Stomach smooth muscle (tissue), 2 donors: ENCODE data around the gene MSLN.

Experiments used
- H3K27ac ChIP-seq: one replicate; pipeline ENCODE4 v1.7.0; 2013; ENCODE audit warnings: mild to moderate bottlenecking, low read length, inconsistent platforms
- H3K27me3 ChIP-seq, 2 donors: one replicate each; pipeline ENCODE4 v1.7.0; 2013; ENCODE audit warnings: low read length in 2 of 2; ENCODE audit not compliant: insufficient read depth in 2 of 2, control insufficient read depth in 1 of 2
- H3K36me3 ChIP-seq, 2 donors: one replicate each; pipeline ENCODE4 v1.7.0; 2013; ENCODE audit warnings: low read length in 2 of 2; ENCODE audit not compliant: control insufficient read depth in 2 of 2, insufficient read depth in 2 of 2
- H3K4me1 ChIP-seq: one replicate; pipeline ENCODE4 v1.7.0; 2013; ENCODE audit warnings: low read length; ENCODE audit not compliant: control insufficient read depth, insufficient read depth
- H3K4me3 ChIP-seq, 2 donors: one replicate each; pipeline ENCODE4 v1.7.0; 2013; ENCODE audit warnings: low read length in 2 of 2
- H3K9ac ChIP-seq, 2 donors: one replicate each; pipeline ENCODE4 v1.7.0; 2013; ENCODE audit warnings: low read length in 2 of 2, mild to moderate bottlenecking in 1 of 2
- H3K9me3 ChIP-seq, 2 donors: one replicate each; pipeline ENCODE4 v1.7.0; 2013; ENCODE audit warnings: low read length in 2 of 2; ENCODE audit not compliant: control insufficient read depth in 2 of 2
- donor health status: healthy.
- donor health status: Pancreatic carcinoma.

MSLN gene

GRCh38 chr16:779561-779960 is 19.0 kb downstream of the MSLN start:
- no peak overlapping the region for H3K4me3 ChIP-seq
- no peak overlapping the region for H3K27ac ChIP-seq
- peaks cover 9% of the 10 kb centered on the region for H3K4me1 ChIP-seq
- H3K9me3 ChIP-seq = no peaks in the 10 kb centered on the region
- H3K36me3 ChIP-seq = no peaks in the 10 kb centered on the region
- peaks cover 30 to 43% of the 10 kb centered on the region in 2 donors for H3K27me3 ChIP-seq
- H3K9ac ChIP-seq = no peak overlapping the region

DNA sequence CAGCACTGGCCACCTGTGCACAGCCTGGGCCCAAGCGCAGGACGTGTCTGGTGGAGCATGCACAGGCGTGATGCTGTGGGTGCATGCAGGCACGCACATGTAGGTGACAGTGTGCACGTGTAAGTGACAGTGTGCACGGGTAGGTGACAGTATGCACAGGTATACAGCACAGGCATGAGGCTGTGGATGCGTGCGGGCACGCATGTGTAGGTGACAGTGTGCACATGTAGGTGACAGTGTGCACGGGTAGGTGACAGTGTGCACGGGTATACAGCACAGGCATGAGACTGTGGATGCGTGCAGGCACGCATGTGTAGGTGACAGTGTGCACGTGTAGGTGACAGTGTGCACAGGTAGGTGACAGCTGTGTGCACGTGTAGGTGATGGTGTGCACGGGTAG is 19.8 kb downstream of the MSLN start:
- Histone ChIP-seq H3K4me1 (peaks cover 9% of the 10 kb centered on the region), H3K4me3 (no peak overlapping the region), H3K9me3 (no peaks in the 10 kb centered on the region), H3K27ac (no peak overlapping the region), H3K36me3 (no peaks in the 10 kb centered on the region), H3K9ac (no peak overlapping the region), H3K27me3 (peaks cover 30 to 41% of the 10 kb centered on the region in 2 donors)

GRCh38 chr16:781346-782010 is 20.9 kb downstream of the MSLN start:
- peaks cover 9% of the 10 kb centered on the region for H3K4me1 ChIP-seq
- H3K9ac ChIP-seq = no peak overlapping the region
- peaks cover 0 to 6% of the 10 kb centered on the region in 2 donors for H3K36me3 ChIP-seq
- peaks cover 30 to 40% of the 10 kb centered on the region in 2 donors for H3K27me3 ChIP-seq
- no peak overlapping the region for H3K4me3 ChIP-seq
- H3K9me3 ChIP-seq = no peaks in the 10 kb centered on the region
- H3K27ac ChIP-seq = no peak overlapping the region

- no peak overlapping the region for H3K9ac ChIP-seq
These were observed 21.7 kb downstream of the MSLN start for GRCh38 chr16:782258-782657.

GRCh38 chr16:782766-783403 is 22.4 kb downstream of the MSLN start:
- H3K27me3 ChIP-seq = peaks cover 30 to 39% of the 10 kb centered on the region in 2 donors
- H3K9me3 ChIP-seq = no peaks in the 10 kb centered on the region
- H3K27ac ChIP-seq = no peak overlapping the region
- peaks cover 18% of the 10 kb centered on the region for H3K4me1 ChIP-seq
- H3K36me3 ChIP-seq = peaks cover 0 to 6% of the 10 kb centered on the region in 2 donors
- no peak overlapping the region for H3K4me3 ChIP-seq
- no peak overlapping the region for H3K9ac ChIP-seq

More at GRCh38 chr16:782258-782657, 21.7 kb downstream of the MSLN start:
- Histone ChIP-seq H3K36me3 (peaks cover 0 to 6% of the 10 kb centered on the region in 2 donors), H3K27me3 (peaks cover 30 to 40% of the 10 kb centered on the region in 2 donors), H3K4me3 (no peak overlapping the region), H3K27ac (no peak overlapping the region), H3K9me3 (no peaks in the 10 kb centered on the region), H3K4me1 (peaks cover 12% of the 10 kb centered on the region)

GRCh38 chr16:783404-784161 is 23.0 kb downstream of the MSLN start:
- H3K27me3 ChIP-seq = peaks cover 26 to 35% of the 10 kb centered on the region in 2 donors
- H3K4me3 ChIP-seq = no peak overlapping the region
- H3K27ac ChIP-seq = no peak overlapping the region
- no peaks in the 10 kb centered on the region for H3K9me3 ChIP-seq
- H3K4me1 ChIP-seq = peaks cover 20% of the 10 kb centered on the region
- H3K9ac ChIP-seq = no peak overlapping the region
- H3K36me3 ChIP-seq = peaks cover 0 to 6% of the 10 kb centered on the region in 2 donors

GRCh38 chr16:784431-784830 is 23.9 kb downstream of the MSLN start:
- H3K4me3 ChIP-seq = no peak overlapping the region
- H3K36me3 ChIP-seq = peaks cover 0 to 6% of the 10 kb centered on the region in 2 donors
- H3K27me3 ChIP-seq = peaks cover 22 to 34% of the 10 kb centered on the region in 2 donors
- H3K9me3 ChIP-seq = no peaks in the 10 kb centered on the region
- H3K4me1 ChIP-seq = peaks cover 27% of the 10 kb centered on the region
- no peak overlapping the region for H3K27ac ChIP-seq
- no peak overlapping the region for H3K9ac ChIP-seq

GRCh38 chr16:785563-786535 is 25.3 kb downstream of the MSLN start:
- no peak overlapping the region for H3K27ac ChIP-seq

GRCh38 chr16:787321-787966 is 26.9 kb downstream of the MSLN start:
- H3K36me3 ChIP-seq = peaks cover 0 to 8% of the 10 kb centered on the region in 2 donors
- H3K4me3 ChIP-seq = peak overlapping the region; percentile 88 to 89
- H3K9me3 ChIP-seq = no peaks in the 10 kb centered on the region
- H3K9ac ChIP-seq = peak overlapping the region; percentile 73 to 82
- peaks cover 27% of the 10 kb centered on the region for H3K4me1 ChIP-seq
- peaks cover 7 to 10% of the 10 kb centered on the region in 2 donors for H3K27me3 ChIP-seq
- H3K27ac ChIP-seq = no peak overlapping the region

More at GRCh38 chr16:785563-786535, 25.3 kb downstream of the MSLN start:
- Histone ChIP-seq H3K4me3 (no peak overlapping the region), H3K9me3 (no peaks in the 10 kb centered on the region), H3K36me3 (peaks cover 0 to 6% of the 10 kb centered on the region in 2 donors), H3K27me3 (peaks cover 16 to 23% of the 10 kb centered on the region in 2 donors), H3K4me1 (peaks cover 27% of the 10 kb centered on the region), H3K9ac (no peak overlapping the region)
